HEK293T (cell line): Measurements from ENCODE around the gene EXOSC1.

Experiments used
- ELF4 ChIP-seq: fragments of 450-650 bp; IDR thresholded peaks from 2 replicates; pipeline ENCODE4 v1.6.1; 2017; ENCODE audit warnings: antibody characterized with exemption
- L3MBTL2 ChIP-seq: fragments of 450-650 bp; conservative IDR thresholded peaks from 2 replicates; pipeline ENCODE4 v1.6.1; 2016; ENCODE audit warnings: mild to moderate bottlenecking
- SUZ12 ChIP-seq: fragments of 450-650 bp; IDR thresholded peaks from 2 replicates; pipeline ENCODE4 v1.6.1; 2016; ENCODE audit warnings: mild to moderate bottlenecking

GRCh38 chr10:97390091-97390490 is 55.7 kb downstream of the EXOSC1 start:
- no peak for TF ChIP-seq SUZ12
- no peak for TF ChIP-seq ELF4
- TF ChIP-seq L3MBTL2, result no peak
